GM12892 (cell line): ENCODE measurements around the gene ZNF638.
"Not testable (repeated sequence)": the region's sequence is repeated elsewhere in the genome, so short reads cannot be mapped to it uniquely, and the experiment has no call there.

ENCODE experiments used
- DNase-seq: peaks from one replicate; pipeline ENCODE4 v3.0.0; 2011; ENCODE audit not compliant: insufficient read length
- FAIRE-seq: peaks from 2 replicates; lab custom pipeline; 2011; peaks lifted over from hg19 to GRCh38; lab: Jason Lieb, UNC
- POLR2A ChIP-seq: IDR thresholded peaks from 2 replicates; pipeline ENCODE4 v1.6.1; 2011; ENCODE audit warnings: low read depth, low read length, control low read depth
- POLR2AphosphoS5 ChIP-seq: IDR thresholded peaks from 2 replicates; pipeline ENCODE4 v1.6.1; 2011; ENCODE audit warnings: low read depth, low read length, control low read depth
- TAF1 ChIP-seq: IDR thresholded peaks from 2 replicates; pipeline ENCODE4 v1.6.1; 2011; ENCODE audit warnings: low read depth, mild to moderate bottlenecking, control low read depth, low read length, borderline replicate concordance

ZNF638 gene

DNA sequence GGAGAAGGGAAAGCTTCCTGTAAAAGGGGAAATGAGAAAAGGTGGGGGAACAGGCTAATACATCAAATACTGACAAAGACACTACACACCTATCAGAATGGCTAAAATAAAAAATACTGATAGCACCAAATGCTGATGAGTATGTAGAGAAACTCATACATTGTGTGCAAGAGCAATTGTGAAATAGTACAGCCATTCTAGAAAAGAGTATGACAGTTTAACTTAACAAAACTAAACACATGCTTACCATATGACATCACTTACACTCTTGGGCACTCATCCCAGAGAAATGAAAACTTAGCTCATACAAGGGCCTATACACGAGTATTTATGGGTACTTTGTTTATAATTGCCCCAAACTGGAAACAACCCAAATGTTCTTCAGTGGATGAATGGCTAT is 53.4 kb downstream of the ZNF638 start:
- DNase-seq (no peak), FAIRE-seq (no peak)
- TF ChIP-seq POLR2AphosphoS5 (no peak), TAF1 (no peak), POLR2A (no peak)

DNA sequence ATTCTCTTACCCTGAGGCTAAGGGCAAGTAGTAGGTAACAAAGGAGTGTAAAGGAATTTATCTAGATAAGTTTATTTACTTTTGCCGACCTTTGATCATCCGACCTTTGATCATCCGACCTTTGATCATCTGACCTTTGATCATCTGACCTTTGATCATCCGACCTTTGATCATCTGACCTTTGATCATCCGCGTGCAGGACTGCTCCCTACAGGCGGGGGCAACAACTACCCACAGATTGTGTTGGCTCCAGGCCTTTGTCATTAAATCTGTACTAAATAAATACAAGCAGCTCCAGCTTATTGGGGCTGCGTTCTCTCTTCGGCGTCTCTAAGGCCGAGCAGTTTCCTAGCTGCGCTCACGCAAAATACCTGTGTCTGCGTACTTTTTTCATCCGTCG is 56.6 kb downstream of the ZNF638 start:
- no peak for DNase-seq
- TF ChIP-seq POLR2A (no peak), TAF1 (no peak), POLR2AphosphoS5 (no peak)
- FAIRE-seq, result no peak

DNA sequence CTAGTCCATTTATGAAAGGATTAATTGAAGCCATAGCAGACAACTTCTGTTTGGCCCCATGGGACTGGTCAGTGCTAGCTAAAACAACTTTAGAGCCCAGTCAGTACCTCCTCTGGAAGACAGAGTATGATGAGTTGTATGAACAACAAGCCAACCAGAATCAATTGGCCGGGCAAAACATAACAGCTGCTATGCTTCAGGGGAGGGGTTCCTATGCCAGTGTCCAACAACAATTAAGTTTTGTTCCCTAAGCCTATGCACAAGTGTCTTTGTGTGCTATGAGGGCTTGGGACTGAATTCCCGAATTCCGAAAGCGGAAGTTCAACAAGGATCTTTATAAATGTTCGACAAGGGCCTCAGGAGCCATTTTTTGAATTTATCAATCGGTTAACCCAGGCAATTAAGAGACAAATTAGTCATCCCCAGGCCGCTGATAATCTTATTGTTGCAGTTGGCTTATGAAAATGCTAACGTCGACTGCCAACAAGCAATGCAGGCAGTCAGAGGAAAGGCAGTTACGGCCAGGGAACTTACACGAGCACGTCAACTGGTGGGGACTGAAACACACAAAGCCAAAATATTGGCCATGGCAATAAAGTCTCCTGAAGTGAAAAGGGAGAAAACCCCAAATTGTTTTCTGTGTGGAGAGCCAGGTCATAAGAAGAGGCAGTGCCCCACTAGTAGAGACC is 57.9 kb downstream of the ZNF638 start:
- no peak for FAIRE-seq
- TF ChIP-seq POLR2AphosphoS5, result no peak
- TF ChIP-seq POLR2A, result no peak
- TF ChIP-seq TAF1, result no peak
- DNase-seq, result no peak

DNA sequence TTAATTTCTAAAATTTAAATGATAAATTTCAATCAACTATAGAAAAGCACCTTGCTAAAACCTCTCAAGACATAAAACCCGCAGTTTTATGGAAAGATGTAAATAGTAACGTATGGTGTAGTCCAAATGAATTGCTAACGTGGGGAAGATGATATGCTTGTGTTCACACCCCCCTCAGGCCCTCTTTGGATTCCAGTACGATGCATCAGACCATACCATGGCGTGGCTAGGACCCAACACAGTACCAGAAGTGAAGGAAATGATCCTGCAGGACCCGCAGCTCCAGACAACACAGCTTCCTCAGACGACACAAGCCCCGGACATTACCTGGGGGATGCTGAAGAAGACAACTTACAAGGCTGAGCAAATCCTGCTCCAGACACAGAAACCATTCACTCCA is 61.6 kb downstream of the ZNF638 start:
- no peak for DNase-seq
- TF ChIP-seq POLR2A (no peak), POLR2AphosphoS5 (no peak), TAF1 (no peak)
- no peak for FAIRE-seq

DNA sequence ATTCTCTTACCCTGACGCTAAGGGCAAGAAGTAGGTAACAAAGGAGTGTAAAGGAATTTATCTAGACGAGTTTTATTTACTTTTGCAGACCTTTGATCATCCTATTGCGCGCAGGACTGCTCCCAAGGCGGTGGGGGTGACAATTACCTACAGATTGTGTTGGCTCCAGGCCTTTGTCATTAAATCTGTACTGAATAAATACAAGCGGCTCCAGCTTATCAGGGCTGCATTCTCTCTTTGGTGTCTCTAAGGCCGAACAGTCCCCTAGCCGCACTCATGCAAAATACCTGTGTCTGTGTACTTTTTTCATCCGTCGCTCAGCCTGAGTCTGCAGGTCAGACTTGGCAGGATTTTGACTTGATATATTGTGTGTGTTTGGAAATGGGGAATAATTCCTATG is 63.9 kb downstream of the ZNF638 start:
- TF ChIP-seq POLR2AphosphoS5, result no peak
- no peak for TF ChIP-seq TAF1
- no peak for TF ChIP-seq POLR2A
- FAIRE-seq (no peak), DNase-seq (no peak)

DNA sequence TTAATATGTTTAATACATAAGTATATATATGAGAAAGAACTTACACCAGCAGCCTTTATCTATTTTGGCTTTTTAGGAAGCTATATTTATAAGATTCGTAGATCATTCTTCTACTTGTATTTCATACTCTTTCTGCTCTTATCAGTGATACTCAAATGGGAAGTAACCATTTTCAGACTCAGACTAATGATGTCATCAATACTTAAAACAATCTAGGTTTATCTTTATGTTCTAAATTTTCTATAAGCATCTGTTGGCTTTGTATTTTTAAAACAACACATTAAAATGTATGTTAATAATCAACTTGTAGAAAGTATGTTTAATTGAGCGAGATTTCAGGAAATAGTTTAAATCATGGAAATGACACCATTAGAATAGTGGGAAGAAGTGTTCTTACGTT is 70.8 kb downstream of the ZNF638 start:
- TF ChIP-seq POLR2AphosphoS5, result no peak
- no peak for TF ChIP-seq TAF1
- TF ChIP-seq POLR2A, result no peak
- DNase-seq, result no peak

DNA sequence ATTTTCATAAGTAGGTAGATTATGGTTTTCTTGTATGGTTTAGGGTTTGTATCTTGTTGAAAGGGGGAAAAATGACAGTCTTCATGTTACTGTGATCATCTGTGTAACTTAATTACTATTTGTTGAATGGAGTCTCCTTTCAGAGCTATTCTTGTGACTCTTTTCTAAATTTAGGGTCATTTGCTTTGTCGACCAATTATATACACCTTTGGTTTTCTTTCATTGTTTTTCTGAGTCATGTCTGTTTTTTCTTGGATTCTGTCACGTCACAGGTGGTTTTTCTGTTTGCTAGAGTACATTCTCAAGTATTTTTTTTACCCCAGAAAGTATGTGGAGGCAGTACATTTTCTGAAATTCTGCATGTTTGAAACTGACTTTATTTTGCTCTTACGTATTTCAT is 78.0 kb downstream of the ZNF638 start:
- no peak for TF ChIP-seq POLR2A
- TF ChIP-seq TAF1, result no peak
- TF ChIP-seq POLR2AphosphoS5, result no peak
- FAIRE-seq, result no peak
- DNase-seq, result no peak

More for the DNA sequence above, 70.8 kb downstream of the ZNF638 start:
- no peak for FAIRE-seq

DNA sequence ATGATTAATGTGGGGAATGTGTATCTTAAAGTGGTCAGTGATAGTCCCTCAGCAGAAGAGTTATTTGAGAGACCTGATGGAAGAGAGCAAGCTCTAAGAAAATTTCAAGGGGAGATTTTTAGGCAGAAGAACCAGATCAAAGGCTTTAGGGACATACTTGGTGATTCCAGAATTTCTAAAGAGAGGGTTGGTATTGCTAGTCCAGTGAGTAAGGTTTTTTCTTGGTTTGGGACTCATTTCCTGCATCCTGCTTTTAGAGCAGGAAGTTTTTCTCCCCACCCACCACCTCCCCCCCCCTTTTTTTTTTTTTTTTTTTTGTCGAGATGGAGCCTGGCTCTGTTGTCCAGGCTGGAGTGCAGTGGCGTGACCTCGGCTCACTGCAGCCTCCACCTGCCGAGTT is 79.1 kb downstream of the ZNF638 start:
- DNase-seq, result no peak
- TF ChIP-seq POLR2AphosphoS5, result no peak
- TF ChIP-seq TAF1, result no peak
- TF ChIP-seq POLR2A, result no peak
- FAIRE-seq, result no peak

DNA sequence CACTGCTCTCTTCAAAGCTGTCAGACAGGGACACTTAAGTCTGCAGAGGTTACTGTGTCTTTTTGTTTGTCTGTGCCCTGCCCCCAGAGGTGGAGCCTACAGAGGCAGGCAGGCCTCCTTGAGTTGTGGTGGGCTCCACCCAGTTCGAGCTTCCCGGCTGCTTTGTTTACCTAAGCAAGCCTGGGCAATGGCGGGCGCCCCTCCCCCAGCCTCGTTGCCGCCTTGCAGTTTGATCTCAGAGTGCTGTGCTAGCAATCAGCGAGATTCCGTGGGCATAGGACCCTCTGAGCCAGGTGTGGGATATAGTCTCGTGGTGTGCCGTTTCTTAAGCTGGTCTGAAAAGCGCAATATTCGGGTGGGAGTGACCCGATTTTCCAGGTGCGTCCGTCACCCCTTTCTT is 85.3 kb downstream of the ZNF638 start:
- not testable (repeated sequence) for FAIRE-seq, DNase-seq

DNA sequence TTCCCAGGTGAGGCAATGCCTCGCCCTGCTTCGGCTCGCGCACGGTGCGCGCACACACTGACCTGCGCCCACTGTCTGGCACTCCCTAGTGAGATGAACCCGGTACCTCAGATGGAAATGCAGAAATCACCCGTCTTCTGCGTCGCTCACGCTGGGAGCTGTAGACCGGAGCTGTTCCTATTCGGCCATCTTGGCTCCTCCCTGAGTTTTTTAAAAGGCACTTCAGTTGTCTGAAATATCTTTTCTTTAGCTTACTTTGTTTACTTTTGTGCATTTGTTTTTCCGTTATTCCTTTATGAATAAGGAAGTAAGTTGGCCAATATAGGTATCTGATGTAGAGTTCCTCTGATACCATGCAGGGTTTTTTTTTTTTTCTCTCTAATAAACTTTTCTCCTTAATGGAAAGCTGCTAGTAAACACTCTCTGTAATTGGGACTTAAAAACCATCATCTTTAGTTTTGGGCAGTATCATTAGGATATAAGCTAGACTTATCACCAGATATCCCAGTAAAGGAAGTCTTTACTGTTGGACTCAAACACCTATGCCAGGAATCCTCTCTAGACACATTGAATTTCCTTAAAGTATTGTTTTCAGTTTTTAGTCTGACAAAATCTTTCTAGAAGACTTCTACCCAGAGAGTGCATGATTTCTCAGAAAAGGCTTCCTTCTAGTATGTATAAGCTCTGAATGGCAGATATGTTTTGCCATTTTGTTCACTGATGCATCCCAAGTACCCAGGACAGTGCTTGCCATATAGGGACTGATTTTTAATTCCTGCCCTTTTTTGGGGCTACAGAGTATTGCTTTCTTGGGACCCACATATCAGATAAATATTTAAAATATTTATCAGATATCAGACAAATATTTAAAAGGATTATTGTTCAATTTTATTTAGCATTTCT is 86.0 kb downstream of the ZNF638 start:
- FAIRE-seq (no peak), DNase-seq (no peak)
- TF ChIP-seq POLR2A, result no peak
- TF ChIP-seq TAF1, result no peak
- TF ChIP-seq POLR2AphosphoS5, result no peak

DNA sequence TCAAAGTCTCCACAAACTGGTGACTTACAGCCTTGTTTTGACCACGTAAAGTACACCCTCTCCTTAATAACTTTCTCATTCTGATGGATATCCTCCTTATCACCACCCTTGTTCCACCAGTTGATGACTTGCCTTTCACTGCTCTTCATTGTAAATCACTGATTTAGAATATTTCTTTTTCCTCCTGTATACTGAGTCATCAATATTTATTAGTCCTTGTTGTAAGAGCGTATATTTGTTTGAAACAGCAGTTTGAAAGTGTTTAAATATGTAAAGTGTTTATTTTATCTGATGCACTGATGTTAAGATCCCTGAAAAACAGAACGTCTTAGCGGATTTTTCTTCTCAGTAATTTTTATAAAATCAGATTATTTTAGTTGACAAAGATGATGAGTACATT is 87.6 kb downstream of the ZNF638 start:
- TF ChIP-seq POLR2A (no peak), POLR2AphosphoS5 (no peak), TAF1 (no peak)
- FAIRE-seq (no peak), DNase-seq (no peak)

DNA sequence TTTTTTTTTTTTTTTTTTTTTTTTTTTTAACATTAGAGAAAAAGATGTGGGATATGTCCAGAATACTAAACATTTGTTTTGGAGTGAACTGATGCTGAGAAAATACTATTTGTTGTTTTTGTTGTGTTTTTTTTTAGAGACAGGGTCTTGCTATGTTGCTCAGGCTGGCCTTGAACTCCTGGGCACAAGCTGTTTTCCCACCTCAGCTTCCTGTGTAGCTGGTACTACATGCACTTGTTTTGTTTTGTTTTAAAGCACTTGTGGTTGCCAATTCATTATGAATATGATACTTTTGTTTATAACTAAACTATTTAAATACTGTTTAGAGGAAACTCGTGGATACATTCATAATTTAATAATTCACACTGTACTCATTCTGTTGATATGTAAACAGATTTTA is 88.4 kb downstream of the ZNF638 start:
- FAIRE-seq, result no peak
- TF ChIP-seq POLR2A, result no peak
- no peak for TF ChIP-seq POLR2AphosphoS5
- TF ChIP-seq TAF1, result no peak
- DNase-seq, result no peak
